Mesodermal cell (in vitro differentiated cells): ENCODE data around the gene PEMT.

Experiments used
- H3K27ac ChIP-seq: 2 replicates; pipeline ENCODE4 v1.7.0; 2013; ENCODE audit warnings: mild to moderate bottlenecking, low read depth, low read length, moderate library complexity; ENCODE audit not compliant: severe bottlenecking
- H3K36me3 ChIP-seq: 2 replicates; pipeline ENCODE4 v1.7.1; 2013; ENCODE audit warnings: mild to moderate bottlenecking, low read length, moderate library complexity; ENCODE audit not compliant: control insufficient read depth, insufficient read depth
- H3K4me1 ChIP-seq: one replicate; pipeline ENCODE4 v1.7.1; 2013; ENCODE audit warnings: mild to moderate bottlenecking, low read length; ENCODE audit not compliant: insufficient read depth, control insufficient read depth, poor library complexity, severe bottlenecking
- H3K4me3 ChIP-seq: 2 replicates; pipeline ENCODE4 v1.7.0; 2013; ENCODE audit warnings: low read length, control low read depth, mild to moderate bottlenecking; ENCODE audit not compliant: insufficient read depth, poor library complexity, severe bottlenecking; ENCODE audit errors: extremely low read depth
- H3K9me3 ChIP-seq: 2 replicates; pipeline ENCODE4 v1.7.1; 2013; ENCODE audit warnings: mild to moderate bottlenecking, low read length, moderate library complexity; ENCODE audit not compliant: control insufficient read depth
- WGBS, 2 experiments: methylation state at CpG; one replicate each; pipeline ENCODE4 v1.1.5; 2013; ENCODE audit warnings: missing lambda C conversion rate in 2 of 2; ENCODE audit not compliant: insufficient coverage in 2 of 2; 5-methylcytosine and 5-hydroxymethylcytosine counted together

The PEMT gene

GRCh38 chr17:17626151-17626805 is 34.8 kb upstream of the PEMT start:
- Histone ChIP-seq H3K4me3 (no peak overlapping the region), H3K9me3 (no peaks in the 10 kb centered on the region), H3K36me3 (no peaks in the 10 kb centered on the region), H3K27ac (no peak overlapping the region), H3K4me1 (peaks cover 7% of the 10 kb centered on the region)
- 24 to 29% methylated on average over 13 to 18 of the region's 19 CpGs for WGBS, 2 experiments

GRCh38 chr17:17624741-17625140 is 33.2 kb upstream of the PEMT start:
- H3K4me1 ChIP-seq, result peaks cover 7% of the 10 kb centered on the region
- no peaks in the 10 kb centered on the region for H3K9me3 ChIP-seq
- no peak overlapping the region for H3K27ac ChIP-seq
- H3K4me3 ChIP-seq, result no peak overlapping the region
- WGBS, 2 experiments, result 94 to 98% methylated on average over 9 of the region's 9 CpGs
- H3K36me3 ChIP-seq, result no peaks in the 10 kb centered on the region

- 94% methylated on average over 8 to 9 of the region's 9 CpGs for WGBS, 2 experiments
- H3K36me3 ChIP-seq, result no peaks in the 10 kb centered on the region
- H3K27ac ChIP-seq, result no peak overlapping the region
- H3K9me3 ChIP-seq, result no peaks in the 10 kb centered on the region
- H3K4me3 ChIP-seq, result no peak overlapping the region
- H3K4me1 ChIP-seq, result peaks cover 7% of the 10 kb centered on the region
Observed at GRCh38 chr17:17623904-17624303, 32.4 kb upstream of the PEMT start.

DNA sequence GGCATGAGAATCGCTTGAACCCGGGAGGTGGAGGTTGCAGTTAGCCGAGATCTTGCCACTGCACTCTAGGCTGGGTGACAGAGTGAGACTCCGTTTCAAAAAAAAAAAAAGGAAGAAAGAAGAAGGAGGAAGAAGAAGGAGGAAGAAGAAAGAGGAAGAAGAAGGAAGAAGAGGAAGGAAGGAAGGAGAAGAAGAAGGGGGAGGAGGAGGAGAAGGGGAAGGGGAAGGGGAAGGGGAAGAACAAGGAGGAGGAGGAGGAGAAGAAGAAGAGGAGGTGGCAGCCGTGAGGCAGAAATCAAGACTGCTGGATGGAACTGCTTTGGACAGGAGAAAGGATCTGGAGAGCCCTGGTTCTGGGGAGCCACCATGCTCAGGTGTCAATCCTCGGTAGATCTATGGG is 29.7 kb upstream of the PEMT start:
- Histone ChIP-seq H3K9me3 (no peaks in the 10 kb centered on the region), H3K36me3 (no peaks in the 10 kb centered on the region), H3K4me3 (no peak overlapping the region), H3K4me1 (peaks cover 7% of the 10 kb centered on the region), H3K27ac (no peak overlapping the region)
- 82 to 90% methylated on average over 5 to 6 of the region's 6 CpGs for WGBS, 2 experiments

- Histone ChIP-seq H3K4me1 (peaks cover 3% of the 10 kb centered on the region), H3K27ac (no peak overlapping the region), H3K9me3 (no peaks in the 10 kb centered on the region), H3K36me3 (no peaks in the 10 kb centered on the region), H3K4me3 (no peak overlapping the region)
- 15 to 47% methylated on average over 2 to 3 of the region's 3 CpGs for WGBS, 2 experiments
Observed at GRCh38 chr17:17613708-17614114, 22.2 kb upstream of the PEMT start.

DNA sequence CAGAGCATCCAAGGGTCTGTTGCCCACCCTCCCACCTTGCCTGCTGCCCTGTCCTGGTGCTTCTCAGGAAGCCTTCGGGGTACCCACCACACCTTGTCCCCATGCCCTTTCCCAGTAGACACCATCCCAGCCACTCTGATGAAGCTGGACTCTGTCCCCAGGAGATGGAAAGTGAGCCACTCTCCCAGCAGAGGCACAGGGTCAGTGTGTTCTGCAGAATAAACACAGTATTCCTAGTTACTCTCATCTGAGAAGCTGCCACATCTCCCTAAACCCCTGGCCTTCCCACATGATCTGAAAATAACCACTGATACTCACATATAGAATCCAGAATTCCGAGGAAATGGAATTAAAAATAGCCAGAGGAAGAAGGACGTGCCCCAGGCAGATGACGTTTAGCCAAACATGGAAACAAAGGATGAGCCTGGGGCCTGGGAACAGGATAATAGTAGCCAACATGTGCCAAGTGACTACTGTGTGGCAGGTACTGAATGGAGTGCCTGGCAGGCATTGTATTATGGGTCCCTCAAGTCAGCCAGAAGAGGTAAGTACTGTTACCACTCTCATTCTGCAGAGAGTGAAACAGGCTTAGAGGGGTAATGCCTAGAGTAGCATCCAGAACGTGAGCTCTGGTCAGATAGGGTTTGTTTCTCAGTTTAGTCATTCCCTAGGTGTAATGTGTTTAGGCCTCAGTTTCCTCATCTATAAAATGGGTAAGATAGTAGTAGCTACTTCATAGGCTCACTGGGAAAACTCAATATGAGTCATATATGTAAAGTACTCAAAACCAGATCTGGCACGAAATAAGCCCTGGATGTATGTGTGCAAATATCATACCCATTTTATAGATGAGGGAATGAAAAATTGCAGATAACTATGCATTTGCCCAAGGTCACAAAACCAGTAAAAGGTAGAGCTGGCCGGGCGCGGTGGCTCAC is 20.8 kb upstream of the PEMT start:
- H3K9me3 ChIP-seq, result no peaks in the 10 kb centered on the region
- no peak overlapping the region for H3K4me3 ChIP-seq
- WGBS, 2 experiments, result 95 to 97% methylated on average over 6 to 7 of the region's 9 CpGs
- no peak overlapping the region for H3K27ac ChIP-seq
- peaks cover 3% of the 10 kb centered on the region for H3K4me1 ChIP-seq
- no peaks in the 10 kb centered on the region for H3K36me3 ChIP-seq

DNA sequence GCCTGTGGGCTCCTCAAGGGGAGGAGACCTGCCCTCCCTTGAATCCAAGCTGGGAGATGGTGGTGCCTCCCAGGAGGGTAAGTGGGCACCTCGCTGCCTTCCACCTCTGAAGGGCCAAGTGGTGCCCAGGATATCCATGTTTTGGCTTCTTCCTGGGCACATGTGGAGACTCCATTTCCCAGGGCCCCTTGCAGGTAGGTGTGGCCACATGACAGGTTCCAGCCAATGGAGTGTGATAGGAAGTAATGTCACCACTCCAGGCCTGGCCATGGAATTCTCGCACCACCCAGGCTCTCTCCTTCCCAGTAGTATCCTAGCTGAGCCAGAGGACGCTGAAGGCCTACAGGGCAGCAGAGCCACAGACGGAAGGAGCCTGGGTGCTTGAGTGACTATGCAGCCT is 17.6 kb upstream of the PEMT start:
- Histone ChIP-seq H3K4me1 (peaks cover 16% of the 10 kb centered on the region), H3K4me3 (no peak overlapping the region), H3K36me3 (no peaks in the 10 kb centered on the region), H3K27ac (no peak overlapping the region), H3K9me3 (no peaks in the 10 kb centered on the region)
- WGBS, 2 experiments, result 90 to 95% methylated on average over 3 to 4 of the region's 4 CpGs

- no peak overlapping the region for H3K4me3 ChIP-seq
- H3K36me3 ChIP-seq, result no peaks in the 10 kb centered on the region
- 84 to 92% methylated on average over 3 to 6 of the region's 7 CpGs for WGBS, 2 experiments
Observed at GRCh38 chr17:17606416-17607000, 15.0 kb upstream of the PEMT start.

GRCh38 chr17:17605729-17606088 is 14.2 kb upstream of the PEMT start:
- Histone ChIP-seq H3K36me3 (no peaks in the 10 kb centered on the region), H3K4me1 (peaks cover 13% of the 10 kb centered on the region), H3K4me3 (no peak overlapping the region), H3K9me3 (no peaks in the 10 kb centered on the region), H3K27ac (no peak overlapping the region)
- 100% methylated on average over 2 of the region's 4 CpGs; no CpG with 5 or more reads in 1 of the 2 experiments for WGBS, 2 experiments

More at GRCh38 chr17:17606416-17607000, 15.0 kb upstream of the PEMT start:
- H3K27ac ChIP-seq, result no peak overlapping the region
- peaks cover 14% of the 10 kb centered on the region for H3K4me1 ChIP-seq
- no peaks in the 10 kb centered on the region for H3K9me3 ChIP-seq

- Histone ChIP-seq H3K9me3 (no peaks in the 10 kb centered on the region), H3K27ac (no peak overlapping the region), H3K36me3 (no peaks in the 10 kb centered on the region), H3K4me1 (peaks cover 13% of the 10 kb centered on the region), H3K4me3 (no peak overlapping the region)
- 89 to 94% methylated on average over 9 to 11 of the region's 14 CpGs for WGBS, 2 experiments
Observed at GRCh38 chr17:17605083-17605728, 13.7 kb upstream of the PEMT start.
